ENCODE results near the gene RABGAP1L. TPM values are rescaled to one million over a fixed set of nuclear protein-coding genes. Genes with fewer than 3 reads are reported as not detected.

Gene RABGAP1L
- total RNA-seq, 6 donors from 2014 or later = 41.3 to 229 (median 85.3) TPM

DNA sequence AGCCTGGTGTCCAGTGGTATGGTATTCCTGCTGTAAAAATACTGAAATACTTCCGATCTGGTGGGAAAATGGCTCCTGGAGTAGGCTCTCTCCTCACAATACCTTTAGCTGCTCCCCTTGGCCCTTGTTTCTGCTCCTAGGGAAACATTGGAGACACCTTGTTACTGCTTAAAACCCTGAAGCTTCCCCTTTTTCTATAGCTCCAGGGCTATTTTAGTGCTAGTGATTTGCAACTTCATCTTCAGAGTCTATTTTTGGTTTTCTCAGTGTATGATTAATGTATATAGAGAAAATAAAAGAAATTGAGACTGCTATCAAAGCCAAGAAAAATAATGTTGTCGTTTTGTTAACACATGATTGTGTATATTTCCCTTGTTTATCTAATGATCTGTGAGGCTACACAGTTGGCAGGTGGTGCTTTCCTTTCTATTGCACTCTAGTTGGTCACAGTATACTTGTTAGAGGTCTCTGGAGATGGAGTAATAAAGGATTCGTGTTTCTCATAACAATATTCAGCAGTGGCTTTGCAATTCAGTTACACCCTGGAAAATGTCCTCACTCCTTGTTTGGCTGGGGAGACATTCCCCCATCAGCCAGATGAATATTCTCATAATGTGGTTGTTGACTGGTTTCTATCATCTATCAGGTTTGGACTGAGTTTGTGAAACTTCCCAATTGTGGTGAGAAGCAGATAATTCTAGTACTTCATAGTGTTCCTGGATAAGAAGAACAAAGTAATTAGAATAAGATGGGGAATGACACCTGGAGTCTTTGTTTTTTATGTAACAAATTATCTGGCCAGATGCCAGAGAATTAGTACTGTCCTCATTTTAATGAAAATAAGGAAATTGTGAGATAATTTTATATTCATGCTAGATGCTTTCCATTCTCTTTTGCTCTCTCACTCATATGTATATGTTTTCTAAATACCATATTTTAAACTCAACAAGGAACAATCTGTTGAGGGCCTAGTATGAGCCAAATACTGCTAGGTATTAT, 795.6 kb downstream of the RABGAP1L start:
- peak in 1 of 2 donors; percentile 6 for ATAC-seq (ENCODE audit: low FRiP score in 2 of 2)
- WGBS, 2 donors = 33 to 36% methylated on average over 3 of the region's 3 CpGs

GRCh38 chr1:174956086-174956485, 796.8 kb downstream of the RABGAP1L start:
- no peaks in the 10 kb centered on the region for H3K27me3 ChIP-seq
- no peaks in the 10 kb centered on the region for H3K9me3 ChIP-seq
- DNase-seq = no peak
- no peak for ATAC-seq (ENCODE audit: low FRiP score in 2 of 2)
- H3K4me1 ChIP-seq = peaks cover 10 to 21% (median 13%) of the 10 kb centered on the region in 4 donors
- H3K27ac ChIP-seq = no peak overlapping the region
- no peak for TF ChIP-seq POLR2A (IDR thresholded peaks at IDR 0.05)
- no peak for TF ChIP-seq POLR2AphosphoS5 (IDR thresholded peaks at IDR 0.05)
- TF ChIP-seq, protein P1, sequence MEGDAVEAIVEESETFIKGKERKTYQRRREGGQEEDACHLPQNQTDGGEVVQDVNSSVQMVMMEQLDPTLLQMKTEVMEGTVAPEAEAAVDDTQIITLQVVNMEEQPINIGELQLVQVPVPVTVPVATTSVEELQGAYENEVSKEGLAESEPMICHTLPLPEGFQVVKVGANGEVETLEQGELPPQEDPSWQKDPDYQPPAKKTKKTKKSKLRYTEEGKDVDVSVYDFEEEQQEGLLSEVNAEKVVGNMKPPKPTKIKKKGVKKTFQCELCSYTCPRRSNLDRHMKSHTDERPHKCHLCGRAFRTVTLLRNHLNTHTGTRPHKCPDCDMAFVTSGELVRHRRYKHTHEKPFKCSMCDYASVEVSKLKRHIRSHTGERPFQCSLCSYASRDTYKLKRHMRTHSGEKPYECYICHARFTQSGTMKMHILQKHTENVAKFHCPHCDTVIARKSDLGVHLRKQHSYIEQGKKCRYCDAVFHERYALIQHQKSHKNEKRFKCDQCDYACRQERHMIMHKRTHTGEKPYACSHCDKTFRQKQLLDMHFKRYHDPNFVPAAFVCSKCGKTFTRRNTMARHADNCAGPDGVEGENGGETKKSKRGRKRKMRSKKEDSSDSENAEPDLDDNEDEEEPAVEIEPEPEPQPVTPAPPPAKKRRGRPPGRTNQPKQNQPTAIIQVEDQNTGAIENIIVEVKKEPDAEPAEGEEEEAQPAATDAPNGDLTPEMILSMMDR (IDR thresholded peaks at IDR 0.05) = no peak
- no peak for TF ChIP-seq EP300 (IDR thresholded peaks at IDR 0.05)
- H3K4me3 ChIP-seq = no peak overlapping the region
- peaks cover 0 to 6% (median 0%) of the 10 kb centered on the region in 4 donors for H3K36me3 ChIP-seq
- 96% methylated on average over 3 of the region's 3 CpGs for WGBS, 2 donors

More for the DNA sequence above, 795.6 kb downstream of the RABGAP1L start:
- peaks cover 0 to 6% (median 0%) of the 10 kb centered on the region in 4 donors for H3K36me3 ChIP-seq
- no peak overlapping the region for H3K4me3 ChIP-seq
- TF ChIP-seq, protein P1 (IDR thresholded peaks at IDR 0.05) = no peak
- TF ChIP-seq EP300 (IDR thresholded peaks at IDR 0.05) (no peak), POLR2AphosphoS5 (IDR thresholded peaks at IDR 0.05) (no peak), POLR2A (IDR thresholded peaks at IDR 0.05) (no peak)
- no peak for DNase-seq
- no peaks in the 10 kb centered on the region for H3K27me3 ChIP-seq
- H3K9me3 ChIP-seq = no peaks in the 10 kb centered on the region
- peak overlapping the region in 3 of 4 donors; percentile 18 to 53 (median 48) for H3K27ac ChIP-seq
- H3K4me1 ChIP-seq = peaks cover 10 to 21% (median 13%) of the 10 kb centered on the region in 4 donors

- Histone ChIP-seq H3K27ac (no peak overlapping the region), H3K27me3 (no peaks in the 10 kb centered on the region), H3K9me3 (no peaks in the 10 kb centered on the region), H3K4me3 (no peak overlapping the region), H3K36me3 (peaks cover 0 to 6% (median 0%) of the 10 kb centered on the region in 4 donors), H3K4me1 (peaks cover 10 to 21% (median 13%) of the 10 kb centered on the region in 4 donors)
- ATAC-seq (ENCODE audit: low FRiP score in 2 of 2) = no peak
- TF ChIP-seq POLR2A (IDR thresholded peaks at IDR 0.05) = no peak
- TF ChIP-seq POLR2AphosphoS5 (IDR thresholded peaks at IDR 0.05) = no peak
- TF ChIP-seq EP300 (IDR thresholded peaks at IDR 0.05) = no peak
- TF ChIP-seq, protein P1 (IDR thresholded peaks at IDR 0.05) = no peak
- no peak for DNase-seq
These were observed 797.7 kb downstream of the RABGAP1L start for GRCh38 chr1:174956976-174957375.

GRCh38 chr1:174957829-174958228, 798.5 kb downstream of the RABGAP1L start:
- TF ChIP-seq POLR2A (IDR thresholded peaks at IDR 0.05) (no peak), POLR2AphosphoS5 (IDR thresholded peaks at IDR 0.05) (no peak), EP300 (IDR thresholded peaks at IDR 0.05) (no peak)
- TF ChIP-seq, protein P1 (IDR thresholded peaks at IDR 0.05) = no peak
- Histone ChIP-seq H3K36me3 (peaks cover 0 to 6% (median 0%) of the 10 kb centered on the region in 4 donors), H3K27me3 (no peaks in the 10 kb centered on the region), H3K4me1 (peaks cover 11 to 21% (median 13%) of the 10 kb centered on the region in 4 donors), H3K27ac (no peak overlapping the region), H3K9me3 (no peaks in the 10 kb centered on the region), H3K4me3 (no peak overlapping the region)
- ATAC-seq (ENCODE audit: low FRiP score in 2 of 2) (no peak), DNase-seq (no peak)
